Tibial nerve (tissue), 4 donors: Measurements from ENCODE around the gene ZIM2. TPM values are rescaled to one million over a fixed set of nuclear protein-coding genes. Genes with fewer than 3 reads are reported as not detected.
"Not testable (repeated sequence)": the region's sequence is repeated elsewhere in the genome, so short reads cannot be mapped to it uniquely, and the experiment has no call there.

Experiments used
- DNase-seq, 2 donors: peaks; one replicate each; pipeline ENCODE4 v3.0.0-alpha.2; 2019; ENCODE audit warnings: low spot score in 2 of 2
- H3K27ac ChIP-seq, 4 donors: fragments of 200-600 bp; sonication (generic) in 3 of 4; one replicate each; pipeline ENCODE4 v1.5.1; 2017 to 2019; ENCODE audit warnings: mild to moderate bottlenecking in 1 of 4
- H3K27me3 ChIP-seq, 2 donors: fragments of 200-600 bp; sonication (generic) in 1 of 2; one replicate each; pipeline versions ENCODE4 v1.5.1 to v1.6.0; 2017 to 2019
- H3K36me3 ChIP-seq, 3 donors: fragments of 200-600 bp; sonication (generic); one replicate each; pipeline ENCODE4 v1.5.1; 2018 to 2019
- H3K4me1 ChIP-seq, 4 donors: fragments of 200-600 bp; sonication (generic) in 3 of 4; one replicate each; pipeline ENCODE4 v1.5.1; 2017 to 2019
- H3K4me3 ChIP-seq, 4 donors: fragments of 200-600 bp; sonication (generic) in 3 of 4; one replicate each; pipeline ENCODE4 v1.5.1; 2017 to 2019; ENCODE audit warnings: mild to moderate bottlenecking in 1 of 4, moderate library complexity in 1 of 4
- H3K9me3 ChIP-seq, 4 donors: fragments of 200-600 bp; sonication (generic) in 3 of 4; one replicate each; pipeline ENCODE4 v1.5.1; 2017 to 2019
- CTCF ChIP-seq, 5 experiments: fragments of 200-600 bp in 3 of 5; fragments of 450-650 bp in 2 of 5; sonication (generic) in 3 of 5; IDR thresholded peaks; one replicate each; pipeline ENCODE4 v1.5.1; 2016 to 2019; ENCODE audit warnings: antibody characterized with exemption in 5 of 5, mild to moderate bottlenecking in 3 of 5, moderate library complexity in 2 of 5
- EP300 ChIP-seq, 2 donors: sonication (generic); formaldehyde crosslinking; IDR thresholded peaks; one replicate each; pipeline ENCODE4 v1.6.1; 2017; ENCODE audit warnings: antibody characterized with exemption in 2 of 2, mild to moderate bottlenecking in 1 of 2
- POLR2A ChIP-seq, 2 donors: fragments of 450-650 bp; IDR thresholded peaks; one replicate each; pipeline ENCODE4 v1.6.1; 2017; ENCODE audit warnings: antibody characterized with exemption in 2 of 2, mild to moderate bottlenecking in 2 of 2, moderate library complexity in 2 of 2
- WGBS, 2 donors: methylation state at CpG; one replicate each; pipeline ENCODE4 v1.1.5; 2018; 5-methylcytosine and 5-hydroxymethylcytosine counted together
- total RNA-seq, 4 donors: library from RNA; depleted of rRNA; stranded (reverse); fragments of >200 nt; gene quantifications; one replicate each; pipeline ENCODE4 v1.1.0, GENCODE V29; 2016

The ZIM2 gene
- total RNA-seq, 4 donors from 2014 or later = not detected

DNA sequence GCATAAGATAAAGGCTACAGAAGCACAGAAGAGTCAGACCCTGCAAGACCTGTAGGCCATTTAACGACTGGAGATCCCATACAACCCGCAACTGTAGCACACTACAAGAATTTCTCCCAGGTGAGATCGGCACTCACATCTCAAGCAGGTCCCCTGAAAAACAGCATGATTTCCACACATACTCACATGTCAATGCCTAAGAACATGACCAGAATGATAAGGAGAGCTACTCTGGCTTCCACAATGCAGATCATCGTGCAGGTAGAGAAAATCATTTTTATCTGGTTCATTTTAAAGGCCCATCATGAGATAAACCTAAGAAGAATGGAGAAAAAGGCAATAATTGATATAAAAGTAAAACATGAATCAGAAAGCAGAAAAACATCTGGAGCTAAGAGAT lies 17.5 kb upstream of the ZIM2 start:
- Histone ChIP-seq H3K36me3 (no peaks in the 10 kb centered on the region), H3K9me3 (peaks cover 0 to 13% (median 0%) of the 10 kb centered on the region in 4 donors), H3K27me3 (no peaks in the 10 kb centered on the region), H3K4me1 (no peaks in the 10 kb centered on the region), H3K4me3 (no peak overlapping the region), H3K27ac (no peak overlapping the region)
- DNase-seq = no peak
- WGBS, 2 donors = 81 to 85% methylated on average over 4 of the region's 4 CpGs
- TF ChIP-seq CTCF (IDR thresholded peaks at IDR 0.05) = no peak
- no peak for TF ChIP-seq POLR2A (IDR thresholded peaks at IDR 0.05)
- TF ChIP-seq EP300 (IDR thresholded peaks at IDR 0.05) = no peak

- Histone ChIP-seq H3K4me1 (no peaks in the 10 kb centered on the region), H3K27ac (no peak overlapping the region), H3K9me3 (peaks cover 0 to 15% (median 0%) of the 10 kb centered on the region in 4 donors), H3K4me3 (no peak overlapping the region), H3K27me3 (no peaks in the 10 kb centered on the region), H3K36me3 (no peaks in the 10 kb centered on the region)
- WGBS, 2 donors = 83 to 88% methylated on average over 3 of the region's 3 CpGs
- TF ChIP-seq POLR2A (IDR thresholded peaks at IDR 0.05) (no peak), CTCF (IDR thresholded peaks at IDR 0.05) (no peak), EP300 (IDR thresholded peaks at IDR 0.05) (no peak)
- DNase-seq = no peak
These were observed 16.3 kb upstream of the ZIM2 start for GRCh38 chr19:56856822-56857221.

- WGBS, 2 donors = 91 to 96% methylated on average over 2 of the region's 2 CpGs
These were observed 11.8 kb upstream of the ZIM2 start for GRCh38 chr19:56852361-56852760.

GRCh38 chr19:56848166-56848565 lies 7.6 kb upstream of the ZIM2 start:
- no peak for DNase-seq
- Histone ChIP-seq H3K4me3 (no peak overlapping the region), H3K27me3 (no peaks in the 10 kb centered on the region), H3K27ac (no peak overlapping the region), H3K36me3 (no peaks in the 10 kb centered on the region), H3K9me3 (peaks cover 0 to 5% (median 0%) of the 10 kb centered on the region in 4 donors), H3K4me1 (no peaks in the 10 kb centered on the region)
- WGBS, 2 donors = 51 to 61% methylated on average over 4 of the region's 4 CpGs
- TF ChIP-seq POLR2A (IDR thresholded peaks at IDR 0.05) (no peak), CTCF (IDR thresholded peaks at IDR 0.05) (no peak), EP300 (IDR thresholded peaks at IDR 0.05) (no peak)

More at GRCh38 chr19:56852361-56852760, 11.8 kb upstream of the ZIM2 start:
- not testable (repeated sequence) for H3K4me1 ChIP-seq, H3K27me3 ChIP-seq, H3K36me3 ChIP-seq, H3K4me3 ChIP-seq, DNase-seq, H3K27ac ChIP-seq
- peaks cover 0 to 18% (median 0%) of the 10 kb centered on the region in 4 donors for H3K9me3 ChIP-seq

DNA sequence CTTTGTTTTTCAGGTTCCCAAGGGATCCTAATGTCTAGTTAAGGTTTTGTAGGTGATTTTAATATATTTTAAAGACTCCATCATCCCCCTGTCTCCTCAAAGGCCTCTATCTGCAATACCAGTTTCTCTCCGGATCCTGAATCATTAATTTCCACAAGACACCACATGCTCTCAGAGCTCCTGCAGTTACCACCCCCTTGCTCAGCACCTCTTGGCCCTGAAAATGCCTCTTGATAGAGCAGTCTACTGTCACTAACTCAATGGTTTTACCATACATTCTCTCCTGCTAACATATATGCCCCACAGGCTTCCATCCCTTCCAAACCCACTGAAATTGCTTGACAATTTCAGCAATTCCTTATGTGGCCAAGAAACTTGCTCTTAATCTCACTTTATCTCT lies 1.9 kb upstream of the ZIM2 start:
- no peak for DNase-seq
- no peaks in the 10 kb centered on the region for H3K36me3 ChIP-seq
- peaks cover 0 to 35% (median 0%) of the 10 kb centered on the region in 4 donors for H3K9me3 ChIP-seq
- H3K27ac ChIP-seq = no peak overlapping the region
- peaks cover 0 to 9% (median 3%) of the 10 kb centered on the region in 4 donors for H3K4me1 ChIP-seq
- 81 to 95% methylated on average over 1 of the region's 1 CpG for WGBS, 2 donors
- H3K27me3 ChIP-seq = no peaks in the 10 kb centered on the region
- H3K4me3 ChIP-seq = no peak overlapping the region
- no peak for TF ChIP-seq CTCF (IDR thresholded peaks at IDR 0.05)
- TF ChIP-seq POLR2A (IDR thresholded peaks at IDR 0.05) = no peak
- no peak for TF ChIP-seq EP300 (IDR thresholded peaks at IDR 0.05)

DNA sequence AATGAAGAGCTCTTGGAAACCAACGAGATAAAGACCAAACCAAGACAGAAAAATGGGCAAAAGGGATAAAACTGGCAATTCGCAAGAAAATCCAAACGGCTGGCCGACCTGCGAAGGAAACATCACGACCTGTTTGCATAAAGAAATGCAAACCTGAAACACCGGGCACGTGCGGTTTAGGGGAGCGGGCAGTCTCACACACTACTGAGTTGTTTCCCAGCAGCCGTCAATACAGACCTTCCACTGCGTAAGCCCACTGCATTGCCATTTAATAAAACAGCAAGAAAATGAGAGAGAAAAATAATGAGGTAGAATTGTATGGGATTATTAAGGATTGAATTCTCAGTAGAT lies 642 bp upstream of the ZIM2 start:
- Histone ChIP-seq H3K27me3 (no peaks in the 10 kb centered on the region), H3K9me3 (peaks cover 0 to 36% (median 0%) of the 10 kb centered on the region in 4 donors), H3K4me3 (peak overlapping the region in 1 of 4 donors; percentile 41), H3K36me3 (no peaks in the 10 kb centered on the region), H3K27ac (no peak overlapping the region), H3K4me1 (peaks cover 0 to 15% (median 3%) of the 10 kb centered on the region in 4 donors)
- no peak for TF ChIP-seq POLR2A (IDR thresholded peaks at IDR 0.05)
- no peak for TF ChIP-seq EP300 (IDR thresholded peaks at IDR 0.05)
- no peak for TF ChIP-seq CTCF (IDR thresholded peaks at IDR 0.05)
- 40 to 46% methylated on average over 12 of the region's 12 CpGs for WGBS, 2 donors
- DNase-seq = no peak
